CD4-positive, alpha-beta T cell treated with Interferon alpha-2 for 1 hour (primary cell): ENCODE measurements around the gene PPP2R5C.

Source experiments
- DNase-seq, 2 donors: peaks; one replicate each; pipeline ENCODE4 v3.0.0-alpha.2; 2020 to 2022

Gene PPP2R5C

DNA sequence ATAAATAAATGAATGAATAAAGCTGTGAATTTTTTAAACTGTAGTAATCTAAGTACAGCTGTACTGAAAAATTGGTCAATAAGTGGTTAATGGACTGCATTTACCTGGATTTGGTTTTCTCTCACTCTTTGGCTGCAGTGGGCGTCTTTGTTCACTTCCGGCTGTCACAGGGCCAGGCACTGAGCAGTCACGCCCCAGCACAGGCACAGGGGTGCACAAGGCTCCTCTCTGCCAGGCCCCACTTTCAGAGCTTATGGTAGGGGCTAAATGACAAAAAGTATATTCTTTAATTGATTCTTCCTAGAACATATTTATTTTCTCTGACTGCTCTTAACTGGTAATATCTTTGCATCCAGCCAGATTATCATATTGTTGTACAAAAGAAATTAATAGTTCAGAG, 132.2 kb downstream of the PPP2R5C start:
- no peak for DNase-seq

DNA sequence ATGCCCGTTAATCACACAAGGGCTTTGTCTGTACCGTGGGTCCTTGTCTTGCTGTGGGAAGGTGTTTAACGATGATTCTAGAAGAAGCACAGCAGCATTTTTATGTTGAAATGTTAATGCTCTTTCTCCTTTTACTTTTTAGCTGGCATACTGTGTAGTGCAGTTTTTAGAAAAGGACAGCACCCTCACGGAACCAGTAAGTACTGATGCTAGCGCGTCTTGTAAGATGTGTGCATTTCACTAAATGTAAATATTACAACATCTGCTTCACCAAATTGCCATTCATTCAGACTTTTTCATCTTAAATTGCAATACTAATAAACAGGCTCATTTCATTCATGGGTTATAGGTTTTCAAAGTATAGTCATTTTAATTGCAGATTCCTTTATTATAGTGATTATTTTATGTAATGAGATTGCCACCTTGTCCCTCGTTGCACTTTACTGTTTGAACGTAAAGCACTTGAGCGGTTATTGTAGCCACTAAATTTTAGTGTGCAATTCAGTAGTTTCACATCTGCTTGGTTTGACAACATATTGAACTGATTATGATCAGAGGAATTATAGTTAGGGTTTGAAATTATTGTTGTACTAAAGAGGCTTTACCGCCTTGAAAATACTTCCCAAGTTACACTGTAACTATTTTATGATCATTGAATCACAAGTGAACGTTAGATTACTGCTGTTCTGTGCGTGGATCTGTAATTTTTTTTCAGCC, 133.0 kb downstream of the PPP2R5C start:
- DNase-seq, result no peak

DNA sequence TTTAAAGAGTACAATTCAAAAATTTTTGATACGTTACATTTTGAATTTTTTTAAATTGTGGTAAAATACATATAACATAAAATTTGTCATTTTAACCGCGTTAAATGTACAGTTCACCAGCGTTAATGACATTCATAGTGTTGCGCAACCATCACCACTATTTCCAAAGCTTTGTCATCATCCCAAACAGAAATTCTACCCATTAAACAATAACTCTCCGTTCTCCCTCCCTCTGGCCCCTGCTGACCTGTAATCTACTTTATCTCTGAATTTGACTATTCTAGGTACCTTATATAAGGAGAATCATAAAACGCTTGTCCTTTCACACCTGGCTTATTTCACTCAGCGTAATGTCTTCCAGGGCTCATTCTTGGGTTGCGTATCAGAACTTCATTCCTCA, 133.7 kb downstream of the PPP2R5C start:
- no peak for DNase-seq

GRCh38 chr14:101897326-101897725, 135.8 kb downstream of the PPP2R5C start:
- no peak for DNase-seq

- no peak for DNase-seq
These were observed 136.9 kb downstream of the PPP2R5C start for GRCh38 chr14:101898416-101898815.

DNA sequence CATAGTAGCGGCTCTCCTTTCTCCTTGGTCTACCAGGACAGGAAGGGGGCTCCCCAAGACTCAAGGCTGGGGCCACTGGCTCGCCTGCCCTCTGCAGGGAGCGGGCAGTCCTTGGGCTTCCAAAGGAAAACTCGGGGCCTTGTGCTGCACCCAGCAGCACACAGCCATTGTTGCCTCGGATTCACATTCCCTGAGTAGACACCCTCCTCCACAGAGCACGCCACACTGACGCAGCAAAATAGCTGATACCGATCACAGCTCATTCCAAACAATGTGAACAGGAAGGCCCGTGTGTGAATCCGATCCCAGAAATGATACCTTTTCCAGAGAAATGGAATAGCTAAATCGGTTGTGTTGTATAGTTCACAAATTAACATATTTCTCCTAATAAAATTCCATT, 137.8 kb downstream of the PPP2R5C start:
- DNase-seq, result no peak

DNA sequence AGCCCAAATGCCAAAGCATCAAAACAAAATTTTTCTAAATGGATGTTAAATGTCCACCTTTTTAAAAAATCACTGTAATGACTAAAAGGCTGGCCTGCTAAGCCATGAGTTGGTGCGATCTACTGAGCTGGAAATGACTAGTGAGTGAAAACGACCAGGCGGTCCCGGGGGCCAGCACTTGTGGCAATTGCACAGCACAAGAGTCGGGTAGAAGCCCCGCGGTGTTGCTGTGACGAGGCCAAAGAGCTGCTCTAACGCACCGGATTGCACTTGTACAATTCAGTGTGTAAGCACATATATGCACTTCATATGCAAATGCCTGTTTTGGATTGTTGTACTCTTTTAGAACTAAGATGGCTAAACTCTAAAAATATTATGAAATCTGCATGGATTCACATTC, 138.7 kb downstream of the PPP2R5C start:
- DNase-seq, result no peak

- no peak for DNase-seq
These were observed 141.6 kb downstream of the PPP2R5C start for GRCh38 chr14:101903111-101903561.

- no peak for DNase-seq
These were observed 144.1 kb downstream of the PPP2R5C start for GRCh38 chr14:101905614-101906013.

DNA sequence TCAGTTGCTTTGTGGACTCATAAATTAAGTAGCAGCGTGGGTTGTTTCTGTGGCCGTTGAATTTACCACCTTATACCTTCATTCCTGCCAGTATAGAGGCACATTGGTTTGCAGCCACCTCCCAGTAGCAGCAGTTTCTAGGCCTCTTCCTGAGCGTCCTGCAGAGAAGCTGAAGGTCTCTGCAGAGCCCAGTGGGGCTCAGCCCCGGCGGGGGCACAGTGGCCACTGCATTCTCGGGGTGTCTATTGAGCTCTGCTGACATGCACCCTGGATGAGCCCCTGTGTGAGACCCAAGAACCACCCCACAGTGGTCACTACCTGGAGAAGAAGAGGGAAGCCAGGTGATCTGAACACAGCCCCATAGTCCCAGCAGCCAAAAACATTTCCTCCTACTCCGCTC, 145.1 kb downstream of the PPP2R5C start:
- DNase-seq, result no peak

- no peak for DNase-seq
These were observed 146.1 kb downstream of the PPP2R5C start for GRCh38 chr14:101907619-101908018.

DNA sequence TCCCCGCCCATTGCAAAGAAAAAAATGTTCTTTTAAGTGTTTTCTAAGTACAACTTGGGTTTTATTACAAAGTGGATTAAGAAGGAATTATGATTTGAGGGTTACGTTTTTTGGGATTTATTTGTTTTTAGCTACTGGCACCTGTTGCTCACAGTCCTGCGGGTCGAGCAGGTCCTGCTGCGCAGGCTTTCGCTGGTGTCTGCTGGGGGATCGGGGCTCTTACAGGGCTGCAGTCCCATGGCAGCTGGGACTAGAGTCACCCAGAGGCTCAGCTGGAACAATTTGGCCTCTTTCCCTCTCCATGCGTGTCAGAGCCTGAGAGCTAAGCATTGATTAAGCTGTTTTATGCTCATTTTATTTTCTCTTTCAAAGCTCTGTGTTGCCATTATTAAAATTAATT, 147.3 kb downstream of the PPP2R5C start:
- DNase-seq, result no peak

DNA sequence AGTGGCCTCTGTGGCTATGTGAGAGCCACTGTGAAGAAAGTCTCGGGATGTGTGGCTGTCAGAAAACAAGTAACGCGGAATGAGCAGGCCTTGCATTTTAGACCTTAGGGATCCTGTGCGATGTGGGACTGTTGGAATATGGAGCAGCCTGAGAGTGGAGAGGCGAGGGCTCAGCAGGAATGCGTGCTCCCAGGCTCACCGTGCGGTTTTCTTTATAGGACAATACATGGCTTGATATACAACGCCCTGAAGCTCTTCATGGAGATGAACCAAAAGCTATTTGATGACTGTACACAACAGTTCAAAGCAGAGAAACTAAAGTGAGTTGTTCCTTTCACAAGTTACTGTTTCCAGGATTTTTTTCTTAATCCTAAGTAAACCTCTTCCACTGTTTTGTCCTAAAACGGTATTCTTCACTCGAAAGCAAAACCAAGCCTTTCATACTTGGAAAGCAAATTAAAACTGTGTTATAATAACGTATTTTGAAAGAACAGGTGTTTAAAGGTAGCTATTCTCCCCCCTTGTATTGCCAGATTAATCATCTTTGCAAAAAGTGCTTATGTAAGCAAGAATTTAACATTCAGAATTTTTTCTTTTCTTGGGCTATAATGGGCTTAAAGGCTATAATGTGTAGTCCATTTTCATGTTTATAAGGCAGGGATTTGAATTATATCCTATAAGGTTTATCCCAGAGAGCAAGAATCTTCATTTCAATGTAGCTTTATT, 148.0 kb downstream of the PPP2R5C start:
- DNase-seq, result no peak

DNA sequence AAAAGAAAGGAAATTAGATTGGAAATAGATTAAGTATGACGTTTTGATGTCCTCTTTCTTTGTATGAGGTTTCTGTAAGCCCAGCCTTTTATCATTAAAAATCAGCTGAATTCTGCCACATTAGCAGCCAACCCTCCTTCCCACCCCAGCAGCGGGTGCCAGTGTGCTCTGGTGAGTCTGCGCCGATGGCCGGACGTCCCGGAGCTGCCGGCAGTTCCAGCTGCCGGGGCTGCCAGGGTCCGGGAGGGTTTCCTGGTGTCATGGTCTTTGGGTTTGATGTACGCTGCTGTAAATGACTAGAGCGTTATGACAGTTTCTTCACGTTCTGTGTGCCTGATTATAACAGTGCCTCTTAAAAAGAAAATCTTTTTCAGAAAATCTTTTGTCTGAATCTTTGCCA, 151.3 kb downstream of the PPP2R5C start:
- DNase-seq, result no peak

GRCh38 chr14:101914083-101914482, 152.6 kb downstream of the PPP2R5C start:
- DNase-seq, result no peak

DNA sequence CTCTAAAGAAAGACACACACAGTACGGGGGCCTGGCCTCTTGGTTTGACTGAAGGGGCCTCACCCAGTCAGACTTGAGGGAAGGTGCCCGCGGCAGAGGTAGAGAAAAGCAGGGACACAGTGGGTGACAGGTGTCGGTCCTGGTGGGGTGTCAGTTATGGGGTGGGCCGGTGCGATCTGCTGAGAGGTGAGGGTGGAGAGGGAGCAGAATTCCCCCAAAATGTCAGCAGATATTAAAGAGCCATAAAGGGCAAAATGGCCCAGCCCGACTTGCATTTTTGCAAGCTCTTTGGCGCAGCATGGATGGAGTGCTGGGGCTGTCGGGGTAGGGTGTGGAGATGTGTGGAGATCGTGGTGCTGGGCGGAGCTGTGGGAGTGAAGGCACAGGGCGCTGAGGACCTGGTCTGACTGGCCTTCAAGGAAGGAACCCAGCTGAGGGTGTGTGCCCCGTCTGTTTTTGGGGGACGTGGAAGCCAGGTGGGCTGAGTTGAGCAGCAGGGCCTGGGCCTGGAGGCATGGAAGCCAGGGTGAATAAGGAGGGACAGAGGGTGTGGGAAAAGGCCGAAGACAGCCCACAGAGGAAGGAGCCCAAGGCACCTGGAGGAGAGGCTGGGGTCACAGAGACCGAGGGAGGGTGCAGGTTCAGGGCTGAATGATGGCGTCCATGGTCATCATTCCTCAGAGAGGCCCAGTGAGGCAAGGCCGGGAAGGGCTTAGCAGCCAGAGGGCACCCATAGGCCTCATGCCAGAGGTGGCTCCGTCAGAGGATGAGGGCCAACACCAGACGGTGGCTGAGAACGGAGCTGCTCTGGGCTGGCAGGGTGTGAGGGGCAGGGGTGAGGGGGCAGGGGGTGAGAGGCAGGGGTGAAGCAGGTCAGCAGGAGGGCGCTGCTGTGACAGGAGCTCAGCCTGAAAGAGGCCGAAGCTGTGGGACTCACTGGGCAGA, 154.6 kb downstream of the PPP2R5C start:
- DNase-seq, result no peak

DNA sequence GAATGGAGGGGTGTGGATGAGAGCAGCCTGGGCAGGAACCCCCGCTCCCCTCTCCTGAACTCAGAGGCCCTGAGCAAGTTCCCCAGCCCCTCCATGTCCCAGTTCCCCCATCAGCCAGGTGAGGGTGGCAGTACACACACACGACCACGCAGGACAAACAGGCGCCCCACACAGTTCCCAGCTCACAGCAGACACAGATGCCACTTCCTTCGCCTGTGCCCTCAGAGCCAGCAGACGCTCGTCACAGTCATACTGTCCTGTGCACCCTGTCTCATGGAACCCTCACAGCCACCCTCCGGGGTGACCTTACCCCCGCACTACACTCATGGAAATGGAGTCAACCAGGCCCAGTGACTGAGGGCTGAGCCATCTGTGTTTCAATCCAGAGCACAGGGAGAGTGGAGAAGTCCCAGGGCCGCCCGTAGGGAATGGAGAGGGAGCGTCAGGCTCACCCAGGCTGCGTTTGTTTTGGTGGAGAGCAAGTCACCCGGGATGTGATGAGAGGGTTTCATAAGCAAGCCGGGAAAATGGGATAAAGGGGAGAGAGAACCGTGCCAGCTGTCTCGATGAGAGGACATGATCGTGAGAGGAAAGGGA, 155.4 kb downstream of the PPP2R5C start:
- no peak for DNase-seq

- DNase-seq, result no peak
These were observed 156.0 kb downstream of the PPP2R5C start for GRCh38 chr14:101917413-101918017.

GRCh38 chr14:101918065-101918989, 156.8 kb downstream of the PPP2R5C start:
- no peak for DNase-seq

GRCh38 chr14:101920271-101920670, 158.8 kb downstream of the PPP2R5C start:
- DNase-seq, result no peak

- DNase-seq, result no peak
These were observed 161.4 kb downstream of the PPP2R5C start for GRCh38 chr14:101922866-101923265.
